ENCODE measurements around the gene SRGAP1.
"Not testable (repeated sequence)": the region's sequence is repeated elsewhere in the genome, so short reads cannot be mapped to it uniquely, and the experiment has no call there.

SRGAP1 gene

DNA sequence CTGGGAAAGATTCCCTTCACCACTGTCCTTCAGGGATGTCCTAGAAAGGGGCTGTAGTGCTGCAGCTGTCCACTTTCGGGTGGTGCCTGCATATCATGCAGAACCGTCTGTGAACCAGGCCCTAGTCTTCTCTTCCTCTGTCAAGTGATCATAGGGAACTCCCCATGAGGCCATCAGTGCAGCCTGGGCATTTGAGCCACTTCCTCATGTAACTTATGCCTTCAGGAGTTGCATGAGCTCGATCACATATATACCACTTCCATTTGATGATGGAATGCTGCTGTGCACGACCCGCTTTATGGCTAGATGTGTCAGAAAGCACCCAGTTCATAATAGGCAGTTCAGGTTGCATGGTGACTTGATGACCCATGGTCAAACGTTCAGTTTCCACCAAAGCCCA lies 287.0 kb downstream of the SRGAP1 start:
- DNase-seq: not testable (repeated sequence)

DNA sequence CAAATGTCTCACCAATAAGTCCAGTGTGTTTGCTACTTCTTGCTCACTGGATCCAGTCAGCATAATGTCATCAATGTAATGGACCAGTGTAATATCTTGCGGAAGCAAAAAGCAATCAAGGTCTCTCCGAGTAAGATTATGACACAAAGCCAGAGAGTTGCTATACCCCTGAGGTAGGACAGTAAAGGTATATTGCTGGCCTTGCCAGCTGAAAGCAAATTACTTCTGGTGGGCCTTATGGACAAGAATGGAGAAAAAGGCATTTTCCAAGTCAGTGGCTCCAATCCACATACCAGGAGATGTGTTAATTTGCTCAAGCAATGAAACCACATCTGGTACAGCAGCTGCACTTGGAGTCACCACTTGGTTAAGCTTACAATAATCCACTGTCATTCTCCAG lies 288.2 kb downstream of the SRGAP1 start:
- DNase-seq: not testable (repeated sequence)

DNA sequence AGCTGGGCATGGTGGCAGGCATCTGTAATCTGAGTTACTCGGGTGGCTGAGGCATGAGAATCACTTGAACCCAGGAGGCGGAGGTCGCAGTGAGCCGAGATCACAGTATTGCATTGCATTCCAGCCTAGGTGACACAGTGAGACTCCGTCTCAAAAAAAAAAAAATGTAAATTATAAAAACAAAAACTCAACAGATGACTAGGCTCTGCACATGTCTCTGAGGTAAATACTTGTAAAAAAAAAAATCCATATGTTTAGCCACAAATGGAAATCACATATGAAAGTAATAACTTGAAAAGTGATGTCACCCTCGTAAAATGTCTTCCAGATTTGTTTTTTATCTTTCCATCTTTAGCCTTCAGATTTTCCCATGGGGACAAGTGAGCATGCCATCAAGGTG lies 292.6 kb downstream of the SRGAP1 start:
- no peak for DNase-seq

DNA sequence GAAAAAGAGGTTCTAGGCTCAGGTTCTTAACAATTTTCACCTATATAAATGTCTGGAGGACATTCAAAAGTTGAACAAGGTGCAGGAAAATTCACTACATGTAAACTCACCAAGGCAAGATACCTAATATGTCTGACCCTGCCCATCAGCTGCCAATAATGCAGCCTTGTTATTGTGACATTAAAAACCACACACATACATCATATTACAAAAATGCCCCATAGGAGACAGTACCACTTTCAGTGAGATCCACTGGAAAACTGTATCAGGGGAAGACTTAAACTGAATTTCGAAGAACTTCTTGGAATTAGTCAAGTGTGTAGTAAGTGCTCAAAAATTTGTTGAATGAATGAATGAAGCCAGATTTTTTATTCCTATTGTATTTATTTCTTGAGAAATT lies 294.5 kb downstream of the SRGAP1 start:
- DNase-seq: no peak

DNA sequence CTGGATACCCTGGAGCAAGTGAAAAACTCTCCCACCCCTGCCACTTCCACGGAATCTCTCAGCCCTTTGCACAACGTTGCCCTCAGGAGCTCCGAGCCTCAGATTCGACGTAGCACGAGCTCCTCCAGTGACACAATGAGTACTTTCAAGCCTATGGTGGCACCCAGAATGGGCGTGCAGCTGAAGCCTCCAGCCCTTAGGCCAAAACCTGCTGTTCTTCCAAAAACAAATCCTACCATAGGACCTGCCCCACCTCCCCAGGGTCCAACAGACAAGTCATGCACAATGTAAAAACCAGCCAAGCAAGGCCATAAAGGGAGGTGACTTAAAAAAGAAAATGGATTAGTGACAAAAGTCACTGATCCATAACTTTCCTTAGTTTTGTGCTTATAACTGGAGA lies 297.9 kb downstream of the SRGAP1 start:
- no peak for DNase-seq

DNA sequence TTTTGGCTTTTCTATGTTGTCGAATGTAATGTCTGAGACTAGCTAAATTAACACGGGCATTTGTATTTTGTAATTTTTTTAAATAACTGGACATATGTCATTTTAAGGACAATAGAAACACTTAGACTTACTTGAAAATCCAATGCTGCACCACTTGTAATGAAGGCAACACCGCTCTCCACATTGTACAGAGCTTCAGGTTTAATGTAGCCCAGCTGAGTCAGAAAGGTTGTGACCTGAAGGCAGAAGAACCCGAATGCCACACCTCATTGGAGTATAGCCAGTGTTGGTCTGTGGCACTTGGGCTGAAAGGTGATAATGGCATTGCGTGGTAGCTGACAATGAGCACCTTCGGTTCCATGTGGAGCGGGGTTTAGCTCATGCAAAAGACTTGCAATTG lies 298.3 kb downstream of the SRGAP1 start:
- no peak for DNase-seq

DNA sequence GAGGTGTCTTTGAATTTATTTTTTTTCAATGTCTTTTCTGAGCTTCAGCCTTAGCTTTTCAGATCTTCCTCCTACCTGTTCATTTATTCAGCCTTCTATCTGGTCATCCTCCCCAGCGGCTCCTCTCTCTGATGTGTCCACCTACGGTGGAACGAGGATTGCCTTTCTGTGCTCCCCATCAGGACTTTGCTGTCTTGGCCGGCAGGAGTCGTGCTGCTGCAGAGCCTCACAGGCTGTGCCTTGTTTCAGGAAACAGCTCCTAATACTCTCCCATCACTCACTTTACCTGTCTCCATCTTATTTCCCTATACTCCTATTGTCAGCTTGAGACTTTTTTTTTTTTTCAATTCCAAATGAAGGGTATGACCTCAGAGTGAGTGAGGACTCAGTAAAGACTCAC lies 300.7 kb downstream of the SRGAP1 start:
- no peak for DNase-seq

DNA sequence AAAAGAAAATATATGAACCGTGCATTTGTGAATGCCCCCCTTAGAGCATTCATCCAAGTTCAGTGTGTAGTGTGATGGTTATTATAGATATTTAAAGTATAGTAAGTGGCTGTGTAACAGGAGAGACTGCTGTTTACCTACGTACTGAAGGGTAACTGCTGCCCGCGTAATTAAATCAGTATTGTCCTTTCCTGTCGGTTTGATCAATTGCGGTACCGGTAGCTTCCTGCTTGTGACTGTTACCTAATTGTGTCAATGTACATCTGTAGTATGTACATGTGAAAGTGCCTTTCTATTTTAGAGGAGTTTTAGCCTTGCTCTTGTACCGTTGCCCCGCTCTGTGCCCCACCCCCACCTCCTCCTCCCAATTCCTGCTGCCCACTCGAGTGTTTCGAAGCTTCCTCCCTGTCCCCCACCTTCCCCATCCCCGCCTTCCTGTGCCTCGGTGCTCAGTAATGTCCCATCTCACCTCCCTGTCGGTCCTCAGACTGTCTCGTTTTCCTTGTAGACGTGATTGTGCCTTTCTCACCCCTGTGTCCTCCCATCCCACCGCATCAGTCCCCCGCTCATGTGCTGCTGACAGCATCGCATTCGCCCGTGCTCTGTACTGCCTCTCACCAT lies 302.6 kb downstream of the SRGAP1 start:
- DNase-seq: peak; percentile 22

DNA sequence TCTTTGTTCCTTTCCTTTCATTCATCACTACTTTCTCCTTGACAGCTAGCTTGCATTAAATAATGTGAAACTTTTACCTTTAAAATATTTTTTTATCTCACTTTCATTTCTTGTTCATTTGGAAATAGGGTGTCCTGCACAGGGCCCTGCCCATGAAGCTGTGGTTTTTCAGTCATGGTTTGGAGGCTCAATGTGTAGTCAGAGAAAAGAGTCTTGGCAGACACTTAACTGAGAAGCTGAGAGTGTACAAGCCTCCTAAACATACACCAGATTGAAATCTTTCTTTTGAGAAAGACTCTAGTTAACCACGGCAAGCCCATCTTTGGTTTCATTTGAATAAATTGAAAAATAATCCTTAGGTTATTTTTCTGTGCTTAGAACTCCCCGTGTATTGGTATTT lies 303.4 kb downstream of the SRGAP1 start:
- no peak for DNase-seq

DNA sequence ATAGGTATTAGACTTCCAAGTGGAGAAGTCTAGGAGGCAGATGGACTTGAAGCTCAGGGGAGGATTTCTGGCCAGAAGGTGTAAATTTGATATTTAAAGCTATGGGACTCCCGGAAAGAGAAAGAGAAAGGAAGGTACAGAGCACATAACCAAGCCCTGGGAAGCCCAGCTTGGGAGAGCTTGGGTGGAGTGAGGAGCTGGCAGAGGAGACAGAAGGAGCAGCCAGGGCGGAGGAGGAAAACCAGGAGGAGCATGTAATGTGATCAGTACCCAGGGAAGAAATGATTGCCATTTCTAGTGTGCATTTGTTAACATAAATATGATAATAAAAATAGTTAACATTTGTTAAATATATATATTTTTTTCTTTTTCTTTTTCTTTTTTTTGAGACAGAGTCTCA lies 310.2 kb downstream of the SRGAP1 start:
- DNase-seq: no peak

DNA sequence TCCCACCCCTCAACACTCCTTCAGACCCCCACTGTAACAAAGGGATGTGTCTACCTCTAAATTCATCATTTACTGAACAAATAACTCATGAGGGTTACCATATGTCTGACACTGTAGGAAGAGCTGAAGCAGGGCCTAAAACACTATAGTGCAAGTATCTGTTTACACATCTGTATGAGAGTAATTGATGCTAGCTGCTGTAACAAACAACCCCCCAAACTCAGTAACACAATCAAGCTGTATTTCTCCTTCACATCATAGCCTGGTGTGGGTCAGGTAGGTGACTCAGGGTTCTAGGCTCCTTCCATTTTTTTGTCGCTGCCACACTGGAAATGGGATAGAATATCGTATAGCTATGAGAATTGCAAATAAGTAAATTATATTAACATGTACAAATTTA lies 312.6 kb downstream of the SRGAP1 start:
- DNase-seq: no peak

DNA sequence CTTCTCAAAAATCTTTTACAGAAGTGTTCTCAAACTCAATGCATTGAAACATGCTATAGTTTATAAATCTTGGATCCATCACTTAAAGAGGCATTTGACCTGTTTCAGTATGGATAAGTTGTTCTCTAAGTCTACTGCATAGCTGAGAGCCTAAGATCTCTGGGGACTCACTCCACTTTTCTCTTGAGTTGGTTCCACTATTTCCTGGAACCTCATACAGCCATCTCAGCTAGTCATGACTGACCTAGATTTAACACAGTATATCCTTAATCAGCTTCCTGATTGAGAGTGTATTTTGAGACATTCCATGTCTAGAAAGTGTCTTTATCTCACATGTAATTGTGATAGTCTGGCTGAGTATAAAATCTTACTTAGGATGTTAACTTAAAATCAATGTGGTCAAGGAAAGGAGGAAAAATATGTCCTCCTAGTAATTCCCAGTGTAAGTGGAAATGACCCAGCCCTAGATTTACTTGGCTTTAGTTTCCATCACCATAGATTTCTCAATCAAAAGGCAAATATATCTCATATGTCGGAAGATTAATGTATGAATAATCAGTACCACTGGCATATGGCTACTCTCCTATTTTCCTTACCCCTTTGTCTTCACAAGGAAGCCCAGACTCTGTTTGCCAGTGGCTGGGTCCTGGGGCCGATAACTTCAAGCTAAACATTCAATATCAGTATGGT lies 315.7 kb downstream of the SRGAP1 start:
- DNase-seq: no peak

DNA sequence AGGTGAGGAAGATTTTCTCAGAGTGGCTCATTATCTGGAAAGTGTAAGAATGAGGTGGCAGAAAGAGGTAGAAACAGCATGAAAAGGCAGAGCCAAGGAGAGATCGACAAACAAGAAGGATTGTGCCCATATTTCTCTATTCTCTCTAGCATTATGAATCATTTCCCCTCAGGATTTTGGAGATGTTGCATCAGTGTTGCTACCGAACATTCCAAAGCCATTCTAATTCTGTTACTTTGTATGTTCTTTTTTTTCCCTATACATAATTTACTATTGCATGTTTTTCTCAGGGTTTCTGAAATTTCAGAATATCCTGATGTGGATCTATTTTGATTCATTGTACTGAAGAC lies 316.2 kb downstream of the SRGAP1 start:
- DNase-seq: no peak

DNA sequence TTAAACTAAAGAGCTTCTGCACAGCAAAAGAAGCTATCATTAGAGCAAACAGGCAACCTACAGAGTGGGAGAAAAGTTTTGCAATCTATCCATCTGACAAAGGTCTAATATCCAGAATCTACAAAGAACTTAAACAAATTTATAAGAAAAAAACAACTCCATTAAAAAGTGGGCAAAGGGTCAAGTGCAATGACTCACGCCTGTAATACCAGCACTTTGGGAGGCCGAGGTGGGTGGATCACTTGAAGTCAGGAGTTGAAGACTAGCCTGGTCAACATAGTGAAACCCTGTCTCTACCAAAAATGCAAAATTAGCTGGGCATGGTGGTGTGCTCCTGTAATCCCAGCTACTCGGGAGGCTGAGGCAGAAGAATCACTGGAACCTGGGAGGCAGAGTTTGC lies 322.1 kb downstream of the SRGAP1 start:
- DNase-seq: not testable (repeated sequence)

DNA sequence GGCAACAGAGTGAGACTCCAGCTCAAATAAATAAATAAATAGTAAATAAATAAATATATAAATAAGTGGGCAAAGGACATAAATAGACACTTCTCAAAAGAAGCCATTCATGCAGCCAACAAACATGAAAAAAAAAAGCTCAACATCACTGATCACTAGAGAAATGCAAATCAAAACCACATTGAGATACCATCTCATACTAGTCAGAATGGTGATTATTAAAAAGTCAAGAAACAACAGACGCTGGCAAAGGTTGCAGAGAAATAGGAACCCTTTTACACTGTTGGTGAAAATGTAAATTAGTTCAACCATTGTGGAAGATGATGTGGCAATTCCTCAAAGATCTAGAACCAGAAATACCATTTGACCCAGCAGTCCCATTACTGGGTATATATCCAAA lies 322.5 kb downstream of the SRGAP1 start:
- DNase-seq: not testable (repeated sequence)

DNA sequence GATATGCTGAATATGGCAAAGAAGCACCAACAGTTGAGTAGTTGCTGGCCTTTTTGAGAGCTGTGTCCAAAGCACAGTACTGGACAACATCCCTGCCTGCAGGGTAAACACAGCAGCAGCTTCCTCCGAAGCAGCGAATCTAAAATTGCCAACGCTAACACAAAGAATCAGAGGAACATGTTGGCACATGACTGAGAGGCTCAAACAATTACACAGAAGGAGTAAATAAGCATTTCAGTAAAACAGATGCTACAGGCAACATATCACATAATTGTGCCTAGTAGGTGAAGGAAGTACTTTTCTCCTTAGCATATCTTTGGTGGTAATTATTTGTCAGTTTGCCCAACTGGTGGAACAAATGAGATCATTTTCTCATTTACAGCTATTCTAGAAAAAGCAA lies 325.5 kb downstream of the SRGAP1 start:
- peak; percentile 73 for DNase-seq

DNA sequence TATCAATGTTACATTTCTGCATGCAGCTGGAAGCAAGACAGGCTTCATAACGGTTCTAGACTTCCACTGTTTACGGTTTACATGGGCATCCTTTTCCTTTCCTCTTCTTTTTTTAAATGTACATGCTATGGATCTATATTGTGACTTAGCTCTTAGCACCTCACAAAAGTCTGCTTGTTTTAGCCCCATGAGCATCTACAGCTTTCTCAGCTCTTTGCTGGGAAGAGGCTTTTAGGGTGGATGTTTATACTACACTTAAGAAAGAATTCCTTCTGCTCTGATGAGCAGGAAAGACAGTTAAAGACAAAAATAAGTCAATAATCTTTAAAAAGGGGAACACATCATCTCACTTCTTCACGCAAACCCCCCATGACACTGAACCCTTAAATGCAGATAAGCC lies 326.2 kb downstream of the SRGAP1 start:
- no peak for DNase-seq

DNA sequence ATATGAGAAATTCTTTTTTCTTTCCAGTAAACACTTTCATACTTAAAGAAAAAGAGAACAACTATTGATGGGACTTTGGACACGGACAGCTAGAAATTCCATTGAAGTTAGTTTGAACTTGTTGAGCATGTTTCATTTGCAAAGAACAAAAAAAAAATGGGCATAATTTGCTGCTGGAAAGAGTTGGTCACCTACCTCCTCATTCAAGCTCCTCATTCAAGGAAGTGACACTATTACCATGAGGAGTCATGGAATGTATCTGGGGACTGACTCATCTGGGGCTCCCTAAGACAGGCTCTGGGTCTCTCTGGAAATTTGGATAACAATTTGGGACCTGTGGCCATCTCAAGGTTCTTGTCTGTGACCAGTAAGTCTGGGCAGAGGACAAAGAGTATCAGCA lies 327.2 kb downstream of the SRGAP1 start:
- no peak for DNase-seq

DNA sequence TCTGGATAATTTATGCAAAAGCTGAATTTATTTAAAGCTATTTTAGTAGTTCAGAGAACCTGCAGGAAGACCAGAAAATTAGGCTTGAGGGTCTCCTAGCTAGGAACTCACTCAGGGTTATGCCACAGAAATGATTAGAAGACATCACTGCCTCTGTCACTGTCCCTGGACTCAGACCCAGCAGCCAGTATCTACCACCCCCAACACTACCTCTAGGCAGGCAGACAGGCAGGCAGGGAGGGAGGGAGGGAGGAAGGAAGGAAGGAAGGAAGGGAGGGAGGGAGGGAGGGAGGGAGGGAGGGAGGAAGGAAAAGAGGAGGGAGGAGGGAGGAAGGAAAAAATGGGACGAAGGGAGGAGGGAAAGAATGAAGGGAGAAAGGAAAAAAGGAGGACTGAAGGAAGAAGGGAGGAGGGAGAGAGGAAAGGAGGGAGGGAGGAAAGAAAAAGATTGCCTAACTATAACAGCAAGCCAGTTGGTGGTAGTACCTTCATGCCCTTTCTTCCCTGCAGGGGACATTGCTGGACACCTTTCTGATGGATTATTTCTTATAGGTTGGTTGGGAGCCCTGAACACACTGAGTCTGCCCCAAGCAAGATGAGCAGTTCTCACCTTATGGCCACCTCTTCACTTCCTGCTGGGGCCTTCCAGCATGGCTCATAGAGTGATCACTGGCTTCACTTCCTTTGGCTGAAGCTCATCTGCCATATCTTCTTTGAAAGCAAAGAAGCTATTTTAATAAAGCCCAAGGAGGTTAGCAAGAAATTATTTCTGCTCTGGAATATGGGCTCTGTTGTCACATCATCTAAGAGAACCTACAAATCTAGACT lies 327.9 kb downstream of the SRGAP1 start:
- DNase-seq: no peak

DNA sequence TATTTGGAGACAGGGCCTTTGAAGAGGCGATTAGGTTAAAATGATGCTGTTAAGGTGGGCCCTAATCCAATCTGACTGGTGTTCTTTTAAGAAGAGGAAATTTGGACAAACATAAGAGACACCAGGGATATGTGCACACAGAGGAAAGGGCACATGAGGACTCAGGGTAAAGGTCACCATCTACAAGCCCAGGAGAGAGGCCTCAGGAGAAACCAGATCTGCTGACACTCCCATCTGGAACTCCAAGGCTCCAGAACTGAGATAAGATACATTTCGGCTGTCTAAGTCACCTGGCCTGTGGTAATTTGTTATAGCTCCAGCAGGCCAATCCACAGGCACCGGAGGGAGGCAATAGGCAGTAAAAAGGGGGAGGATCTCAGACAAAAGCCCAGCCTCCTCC lies 329.0 kb downstream of the SRGAP1 start:
- no peak for DNase-seq

DNA sequence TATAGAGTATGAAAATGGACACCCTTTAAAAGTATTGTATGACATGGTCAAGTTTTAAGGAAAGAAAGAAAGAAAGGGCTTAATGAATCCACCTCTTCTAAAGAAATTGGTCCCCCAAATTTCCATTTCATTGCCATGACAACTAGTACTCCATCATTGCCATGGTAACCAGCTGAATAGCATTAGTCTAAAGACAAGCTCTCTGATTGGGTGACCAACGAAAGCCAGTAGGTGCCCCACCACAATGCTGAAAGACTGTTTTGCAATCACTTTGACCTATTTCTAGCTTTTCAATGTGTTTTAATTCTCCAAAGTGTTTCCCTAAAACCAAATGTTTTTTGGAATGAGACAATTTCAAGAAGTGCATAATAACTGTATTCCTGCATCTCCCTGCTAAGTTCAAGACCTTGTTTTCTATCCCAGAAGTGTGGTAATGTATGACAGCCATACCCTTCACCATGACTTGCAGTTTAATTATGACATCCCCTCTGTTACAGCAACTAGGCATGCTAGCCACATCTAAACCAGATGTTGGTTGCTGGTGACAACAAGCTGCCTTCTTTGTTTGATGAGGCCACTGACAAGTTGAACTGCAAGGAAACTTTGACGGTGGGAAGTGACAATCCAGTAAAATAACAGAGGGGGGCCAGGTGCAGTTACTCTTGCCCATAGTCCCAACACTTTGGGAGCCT lies 330.9 kb downstream of the SRGAP1 start:
- no peak for DNase-seq

DNA sequence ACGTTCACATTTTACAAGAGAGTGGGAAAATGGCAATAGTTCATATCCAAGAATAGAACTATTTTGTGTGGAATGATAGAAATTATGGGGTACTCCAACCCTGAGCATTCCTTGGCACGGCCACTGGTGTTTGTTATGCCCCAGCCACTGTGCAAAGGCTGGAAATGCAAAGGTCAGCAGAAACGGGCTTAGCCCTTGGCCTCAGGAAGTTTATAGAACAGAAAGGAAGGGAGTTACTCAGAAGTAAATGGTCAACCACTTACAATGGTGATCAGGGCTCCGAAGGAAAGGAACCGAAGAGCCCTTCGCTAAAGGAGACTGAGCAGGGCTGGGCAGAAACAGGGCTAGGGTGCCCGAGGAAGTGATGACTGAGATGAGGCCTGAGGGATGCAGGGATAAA lies 332.5 kb downstream of the SRGAP1 start:
- DNase-seq: no peak

DNA sequence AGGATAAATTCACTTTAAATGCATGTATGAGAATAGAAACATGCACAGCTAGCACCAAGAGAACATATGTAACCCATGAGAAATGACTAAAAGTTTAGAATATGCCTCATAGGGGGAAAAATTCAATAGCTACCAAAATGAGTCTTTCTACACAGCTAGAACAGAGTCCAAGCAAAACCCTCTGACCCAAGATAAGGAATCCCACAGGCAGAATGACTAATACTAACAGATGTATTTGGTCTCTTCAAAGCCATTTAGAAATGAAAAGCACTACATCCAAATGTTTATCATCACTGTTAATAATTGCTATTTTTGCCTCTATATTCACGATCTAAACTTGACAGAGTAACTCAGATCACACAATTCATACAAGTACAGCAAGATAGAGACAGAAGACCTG lies 333.6 kb downstream of the SRGAP1 start:
- DNase-seq: no peak

DNA sequence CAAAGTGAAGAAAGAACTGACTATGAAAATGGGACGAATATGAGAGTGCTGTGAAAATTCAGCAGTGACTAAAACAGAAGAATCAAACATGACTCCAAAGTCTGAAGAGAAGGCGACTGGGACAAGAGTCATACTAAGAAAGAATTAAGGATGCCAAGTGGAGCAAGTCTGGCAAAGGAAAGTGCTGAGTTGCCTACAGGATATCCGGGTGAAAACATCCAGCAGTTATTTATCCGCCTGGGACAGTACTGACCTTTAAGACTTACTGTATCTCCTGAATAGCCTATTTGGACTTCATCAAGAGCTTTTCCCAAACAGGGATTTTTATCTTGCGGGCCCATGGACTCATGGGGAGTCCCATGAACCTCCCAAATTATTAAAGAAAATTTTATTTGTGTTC lies 336.5 kb downstream of the SRGAP1 start:
- DNase-seq: no peak

Measured in NCI-H1436 treated with DMSO at 0.1 percent for 48 hours (cell line).